SK-N-SH (cell line): Measurements from ENCODE around the gene MGAT1. TPM values are rescaled to one million over a fixed set of nuclear protein-coding genes. Genes with fewer than 3 reads are reported as not detected.
A peak's percentile ranks its signal among the peaks of the same experiment; 100 is the strongest.

Experiments
- CTCF ChIA-PET: fragments of 300-600, 350-600 bp; formaldehyde crosslinking; extraction: SDS; loops from one replicate; lab custom pipeline; 2021; lab: Yijun Ruan, JAX
- POLR2A ChIA-PET: fragments of 350-600 bp; sonication (Branson Sonifier 250); formaldehyde crosslinking; extraction: SDS; loops from one replicate; lab custom pipeline; 2020; ENCODE audit warnings: antibody characterized with exemption, inconsistent platforms; lab: Yijun Ruan, JAX
- DNase-seq: peaks from one replicate; pipeline ENCODE4 v3.0.0; 2012
- H2AFZ ChIP-seq: fragments of 200-600 bp; sonication (generic); 2 replicates; pipeline ENCODE4 v1.8.1; 2016; ENCODE audit warnings: antibody characterized with exemption, mild to moderate bottlenecking, low read depth
- H3F3A ChIP-seq: fragments of 200-600 bp; sonication (generic); replicated peaks from 2 replicates; pipeline ENCODE3; 2016; ENCODE audit warnings: antibody characterized with exemption, mild to moderate bottlenecking; ENCODE audit not compliant: insufficient read depth
- H3K27ac ChIP-seq, 2 experiments: fragments of 200-500 bp in 1 of 2; fragments of 200-600 bp in 1 of 2; sonication (Bioruptor generic) in 1 of 2; sonication (generic), shearing (Covaris generic) in 1 of 2; 2 replicates each; pipeline versions ENCODE4 v1.5.1 to v1.6.1; 2014 to 2016; ENCODE audit warnings: low read depth in 2 of 2, inconsistent platforms in 1 of 2, low read length in 1 of 2, mild to moderate bottlenecking in 1 of 2, mixed read lengths in 1 of 2
- H3K27me3 ChIP-seq: fragments of 200-600 bp; sonication (generic), shearing (Covaris generic); 2 replicates; pipeline ENCODE4 v1.6.1; 2016; ENCODE audit warnings: mixed run types; ENCODE audit not compliant: insufficient read depth
- H3K36me3 ChIP-seq, 2 experiments: fragments of 200-500 bp in 1 of 2; fragments of 200-600 bp in 1 of 2; sonication (Bioruptor generic) in 1 of 2; sonication (generic) in 1 of 2; replicated peaks in 1 of 2; 2 replicates each; pipeline versions ENCODE3 to v1.5.1; 2014 to 2016; ENCODE audit warnings: low read length in 1 of 2, mild to moderate bottlenecking in 1 of 2; ENCODE audit not compliant: insufficient read depth in 2 of 2, control insufficient read depth in 1 of 2
- H3K4me1 ChIP-seq, 2 experiments: fragments of 200-500 bp in 1 of 2; fragments of 200-600 bp in 1 of 2; sonication (Bioruptor generic) in 1 of 2; sonication (generic), shearing (Covaris generic) in 1 of 2; 2 replicates each; pipeline versions ENCODE4 v1.5.1 to v1.6.1; 2014 to 2016; ENCODE audit warnings: low read depth in 1 of 2, low read length in 1 of 2, mixed run types in 1 of 2; ENCODE audit not compliant: insufficient read depth in 2 of 2, control insufficient read depth in 1 of 2
- H3K4me2 ChIP-seq: fragments of 200-600 bp; sonication (generic), shearing (Covaris generic); 2 replicates; pipeline ENCODE4 v1.6.1; 2017; ENCODE audit warnings: mixed run types
- H3K4me3 ChIP-seq, 2 experiments: fragments of 200-500 bp in 1 of 2; fragments of 200-600 bp in 1 of 2; sonication (Bioruptor generic) in 1 of 2; sonication (generic), shearing (Covaris generic) in 1 of 2; 2 replicates each; pipeline versions ENCODE4 v1.5.1 to v1.8.1; 2014 to 2016; ENCODE audit warnings: low read depth in 2 of 2, inconsistent platforms in 1 of 2, low read length in 1 of 2, mild to moderate bottlenecking in 1 of 2, mixed read lengths in 1 of 2, moderate library complexity in 1 of 2
- H3K79me2 ChIP-seq: fragments of 200-600 bp; sonication (generic); 2 replicates; pipeline ENCODE4 v1.8.1; 2017; ENCODE audit warnings: mild to moderate bottlenecking; ENCODE audit not compliant: insufficient read depth
- H3K9ac ChIP-seq: fragments of 200-600 bp; sonication (generic); 2 replicates; pipeline ENCODE4 v1.6.1; 2017; ENCODE audit warnings: mixed run types
- H3K9me2 ChIP-seq: fragments of 200-600 bp; sonication (generic); 2 replicates; pipeline ENCODE4 v1.6.1; 2017; ENCODE audit warnings: mixed run types
- H3K9me3 ChIP-seq: fragments of 200-600 bp; sonication (generic); 2 replicates; pipeline ENCODE4 v1.6.1; 2017; ENCODE audit warnings: mixed run types, mild to moderate bottlenecking, moderate library complexity
- H4K20me1 ChIP-seq: fragments of 200-600 bp; sonication (generic); 2 replicates; pipeline ENCODE4 v1.6.1; 2017; ENCODE audit warnings: mild to moderate bottlenecking, mixed run types; ENCODE audit not compliant: insufficient read depth
- CTCF ChIP-seq: fragments of 200-600 bp; sonication (generic); IDR thresholded peaks from 2 replicates; pipeline ENCODE4 v1.6.1; 2017; ENCODE audit warnings: antibody characterized with exemption, mild to moderate bottlenecking, moderate library complexity
- ELF1 ChIP-seq: IDR thresholded peaks from 2 replicates; pipeline ENCODE4 v1.4.0; 2012
- JUND ChIP-seq: IDR thresholded peaks from 2 replicates; pipeline ENCODE4 v1.4.0; 2012
- RAD21 ChIP-seq: IDR thresholded peaks from 2 replicates; pipeline ENCODE4 v1.6.1; 2012; ENCODE audit warnings: mild to moderate bottlenecking, low read length
- RFX5 ChIP-seq: IDR thresholded peaks from 2 replicates; pipeline ENCODE4 v1.6.1; 2012; ENCODE audit warnings: mild to moderate bottlenecking, improper control_type of control experiment, low read length
- SIN3A ChIP-seq: IDR thresholded peaks from 2 replicates; pipeline ENCODE4 v1.6.1; 2012; ENCODE audit warnings: low read depth, mild to moderate bottlenecking, low read length, moderate library complexity, borderline replicate concordance
- SMC3 ChIP-seq: IDR thresholded peaks from 2 replicates; pipeline ENCODE4 v1.6.1; 2012; ENCODE audit warnings: low read depth, low read length, improper control_type of control experiment
- USF1 ChIP-seq: IDR thresholded peaks from 2 replicates; pipeline ENCODE4 v1.4.0; 2012; ENCODE audit warnings: low read depth, borderline replicate concordance
- WGBS: methylation state at CpG from one replicate; pipeline ENCODE4 v1.1.6; 2017; ENCODE audit warnings: low lambda C conversion rate; 5-methylcytosine and 5-hydroxymethylcytosine counted together
- polyA plus RNA-seq, 3 experiments: library from polyadenylated mRNA; depleted of rRNA; stranded (reverse); fragments of >200 nt; gene quantifications; 2 replicates each; pipeline ENCODE4 v1.2.3, GENCODE V29; 2012

MGAT1 gene
- polyA plus RNA-seq, 1 of the 3 experiments (the other 2 are of a cell fraction) = 47.3 TPM

- Histone ChIP-seq H3K4me1 (peaks cover 2 to 14% of the 10 kb centered on the region in 2 experiments; a peak in 3 of 4 replicates), H3F3A (peaks cover 23% of the 10 kb centered on the region), H3K9ac (no peak overlapping the region), H3K79me2 (peaks cover 3% of the 10 kb centered on the region; the same call in 1 of the 2 replicates), H3K4me2 (peak overlapping the region; percentile 58; the same call in 1 of the 2 replicates), H2AFZ (no peak overlapping the region), H4K20me1 (no peaks in the 10 kb centered on the region), H3K36me3 (peaks cover 0 to 6% of the 10 kb centered on the region in 2 experiments), H3K9me2 (no peaks in the 10 kb centered on the region), H3K27me3 (no peaks in the 10 kb centered on the region), H3K9me3 (no peaks in the 10 kb centered on the region), H3K27ac (peak overlapping the region in 1 of 2 experiments; percentile 84; a peak in 2 of 4 replicates), H3K4me3 (no peak overlapping the region)
- 46% methylated on average over 13 of the region's 13 CpGs for WGBS
- DNase-seq = peak; percentile 75
- ChIA-PET POLR2A (no interaction called here), CTCF (interaction anchor here (0.5 to 4.6 kb wide), 27 partner anchors 10 to 630 kb away, joined by 3 to 39 read pairs (median 4); partner anchors contain the start of genes MGAT1 and ZFP62)
- no peak for TF ChIP-seq JUND
- peak; percentile 68 for TF ChIP-seq SMC3
- no peak for TF ChIP-seq RFX5
- peak; percentile 85 for TF ChIP-seq CTCF
- TF ChIP-seq USF1 = no peak
- peak; percentile 87 for TF ChIP-seq RAD21
- TF ChIP-seq ELF1 = no peak
Measured at GRCh38 chr5:180784497-180785097, 18.0 kb downstream of the MGAT1 start.

- H3K4me3 ChIP-seq = no peak overlapping the region
- ChIA-PET CTCF (interaction anchor here (0.6 to 4.6 kb wide), 14 partner anchors 9 to 628 kb away, joined by 3 to 39 read pairs (median 4); partner anchors contain the start of gene MGAT1), POLR2A (no interaction called here)
- DNase-seq = no peak
- no peaks in the 10 kb centered on the region for H3K36me3 ChIP-seq
- H3K9ac ChIP-seq = no peak overlapping the region
- H2AFZ ChIP-seq = no peak overlapping the region
- no peaks in the 10 kb centered on the region for H3K9me2 ChIP-seq
- H3K27me3 ChIP-seq = no peaks in the 10 kb centered on the region
- H3K4me1 ChIP-seq = peaks cover 2 to 14% of the 10 kb centered on the region in 2 experiments; a peak in 3 of 4 replicates
- TF ChIP-seq CTCF = no peak
- no peak for TF ChIP-seq SIN3A
- H3K4me2 ChIP-seq = no peak overlapping the region
- H3F3A ChIP-seq = peaks cover 23% of the 10 kb centered on the region
- WGBS = 62% methylated on average over 10 of the region's 12 CpGs
- H3K27ac ChIP-seq = no peak overlapping the region
- no peaks in the 10 kb centered on the region for H3K9me3 ChIP-seq
- H3K79me2 ChIP-seq = peaks cover 3% of the 10 kb centered on the region; the same call in 1 of the 2 replicates
- H4K20me1 ChIP-seq = no peaks in the 10 kb centered on the region
Measured at GRCh38 chr5:180783340-180784052, 19.1 kb downstream of the MGAT1 start.
